Smooth muscle cell (in vitro differentiated cells): ENCODE data around the gene WDR36. TPM values are rescaled to one million over a fixed set of nuclear protein-coding genes. Genes with fewer than 3 reads are reported as not detected.

Experiments
- DNase-seq: peaks from one replicate; lab custom pipeline; 2025; ENCODE audit not compliant: unreplicated experiment; lab: John Stamatoyannopoulos, UW
- H2AFZ ChIP-seq: fragments of 200-600 bp; sonication (generic); 2 replicates; pipeline ENCODE4 v1.6.0; 2016; ENCODE audit warnings: antibody characterized with exemption, low read depth, mild to moderate bottlenecking
- H3F3A ChIP-seq: fragments of 200-600 bp; sonication (generic); 2 replicates; pipeline ENCODE4 v1.6.0; 2017; ENCODE audit warnings: antibody characterized with exemption, low read depth
- H3K27ac ChIP-seq: fragments of 200-600 bp; sonication (generic); 2 replicates; pipeline ENCODE4 v1.5.1; 2016; ENCODE audit warnings: low read depth, mild to moderate bottlenecking
- H3K27me3 ChIP-seq: fragments of 200-600 bp; sonication (generic); 2 replicates; pipeline ENCODE4 v1.6.1; 2016; ENCODE audit warnings: low read depth, mild to moderate bottlenecking
- H3K36me3 ChIP-seq: fragments of 200-600 bp; sonication (generic); 2 replicates; pipeline ENCODE4 v1.5.1; 2016; ENCODE audit warnings: low read depth
- H3K4me1 ChIP-seq: fragments of 200-600 bp; sonication (generic); 2 replicates; pipeline ENCODE4 v1.5.1; 2016; ENCODE audit warnings: low read depth
- H3K4me2 ChIP-seq: fragments of 200-600 bp; sonication (generic); 2 replicates; pipeline ENCODE4 v1.6.0; 2016; ENCODE audit warnings: mild to moderate bottlenecking
- H3K4me3 ChIP-seq: fragments of 200-600 bp; sonication (generic); 2 replicates; pipeline ENCODE4 v1.5.1; 2016; ENCODE audit warnings: mild to moderate bottlenecking
- H3K79me2 ChIP-seq: fragments of 200-600 bp; sonication (generic); 2 replicates; pipeline ENCODE4 v1.6.0; 2016; ENCODE audit warnings: low read depth, mild to moderate bottlenecking
- H3K9ac ChIP-seq: fragments of 200-600 bp; sonication (generic); 2 replicates; pipeline ENCODE4 v1.6.0; 2016; ENCODE audit warnings: low read depth
- H3K9me3 ChIP-seq: fragments of 200-600 bp; sonication (generic); replicated peaks from 2 replicates; pipeline ENCODE4 v1.5.1; 2016; ENCODE audit warnings: low read depth
- H4K20me1 ChIP-seq: fragments of 200-600 bp; sonication (generic); 2 replicates; pipeline ENCODE4 v1.6.0; 2016; ENCODE audit warnings: low read depth
- WGBS: methylation state at CpG from one replicate; pipeline ENCODE4 v1.1.7; 2016; ENCODE audit warnings: low lambda C conversion rate; 5-methylcytosine and 5-hydroxymethylcytosine counted together
- polyA plus RNA-seq: library from polyadenylated mRNA; unstranded; fragments of >200 nt; fragmentation: Nextera tagmentation; extraction: Ambion mirVana; gene quantifications from 2 replicates; pipeline ENCODE4 v1.2.1, GENCODE V29; 2016
- total RNA-seq: library from RNA; depleted of rRNA; stranded (reverse); fragments of >200 nt; gene quantifications from 2 replicates; pipeline ENCODE4 v1.2.3, GENCODE V29; 2014
- TF ChIP-seq, protein P1 (sequence below): fragments of 200-600 bp; sonication (generic); IDR thresholded peaks from 2 replicates; pipeline ENCODE4 v1.5.1; 2017; ENCODE audit warnings: borderline replicate concordance, mild to moderate bottlenecking, antibody characterized with exemption; ENCODE audit not compliant: insufficient read depth, poor library complexity, severe bottlenecking

The WDR36 gene
- total and polyA plus RNA-seq, 2 experiments from 2014 or later, result 10.8 to 45.3 TPM

- H3K4me2 ChIP-seq, result no peak overlapping the region
- H3K27ac ChIP-seq, result no peak overlapping the region
- DNase-seq, result no peak
- H3K27me3 ChIP-seq, result no peaks in the 10 kb centered on the region
- H3K79me2 ChIP-seq, result no peaks in the 10 kb centered on the region
- no peaks in the 10 kb centered on the region for H3K9me3 ChIP-seq
- WGBS, result 76% methylated on average over 4 of the region's 4 CpGs
- no peak overlapping the region for H3K9ac ChIP-seq
- H3K4me1 ChIP-seq, result no peaks in the 10 kb centered on the region
- no peaks in the 10 kb centered on the region for H3F3A ChIP-seq
- H2AFZ ChIP-seq, result no peak overlapping the region
- no peaks in the 10 kb centered on the region for H3K36me3 ChIP-seq
- no peak overlapping the region for H3K4me3 ChIP-seq
- no peaks in the 10 kb centered on the region for H4K20me1 ChIP-seq
- TF ChIP-seq, protein P1, sequence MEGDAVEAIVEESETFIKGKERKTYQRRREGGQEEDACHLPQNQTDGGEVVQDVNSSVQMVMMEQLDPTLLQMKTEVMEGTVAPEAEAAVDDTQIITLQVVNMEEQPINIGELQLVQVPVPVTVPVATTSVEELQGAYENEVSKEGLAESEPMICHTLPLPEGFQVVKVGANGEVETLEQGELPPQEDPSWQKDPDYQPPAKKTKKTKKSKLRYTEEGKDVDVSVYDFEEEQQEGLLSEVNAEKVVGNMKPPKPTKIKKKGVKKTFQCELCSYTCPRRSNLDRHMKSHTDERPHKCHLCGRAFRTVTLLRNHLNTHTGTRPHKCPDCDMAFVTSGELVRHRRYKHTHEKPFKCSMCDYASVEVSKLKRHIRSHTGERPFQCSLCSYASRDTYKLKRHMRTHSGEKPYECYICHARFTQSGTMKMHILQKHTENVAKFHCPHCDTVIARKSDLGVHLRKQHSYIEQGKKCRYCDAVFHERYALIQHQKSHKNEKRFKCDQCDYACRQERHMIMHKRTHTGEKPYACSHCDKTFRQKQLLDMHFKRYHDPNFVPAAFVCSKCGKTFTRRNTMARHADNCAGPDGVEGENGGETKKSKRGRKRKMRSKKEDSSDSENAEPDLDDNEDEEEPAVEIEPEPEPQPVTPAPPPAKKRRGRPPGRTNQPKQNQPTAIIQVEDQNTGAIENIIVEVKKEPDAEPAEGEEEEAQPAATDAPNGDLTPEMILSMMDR, result no peak
These were observed 50.8 kb downstream of the WDR36 start for GRCh38 chr5:111142932-111143331.

GRCh38 chr5:111143910-111144309, 51.8 kb downstream of the WDR36 start:
- Histone ChIP-seq H3K9me3 (no peaks in the 10 kb centered on the region), H4K20me1 (no peaks in the 10 kb centered on the region), H3K27ac (no peak overlapping the region), H3K4me2 (no peak overlapping the region), H3K4me1 (no peaks in the 10 kb centered on the region), H3F3A (no peaks in the 10 kb centered on the region), H3K36me3 (no peaks in the 10 kb centered on the region), H3K27me3 (no peaks in the 10 kb centered on the region), H3K79me2 (no peaks in the 10 kb centered on the region), H3K4me3 (no peak overlapping the region), H3K9ac (no peak overlapping the region), H2AFZ (no peak overlapping the region)
- DNase-seq, result no peak
- 69% methylated on average over 5 of the region's 5 CpGs for WGBS
- TF ChIP-seq, protein P1, result no peak

- H2AFZ ChIP-seq, result no peak overlapping the region
- no peaks in the 10 kb centered on the region for H3K79me2 ChIP-seq
- WGBS, result 75% methylated on average over 1 of the region's 1 CpG
- H3K4me2 ChIP-seq, result no peak overlapping the region
- TF ChIP-seq, protein P1, result no peak
- DNase-seq, result no peak
- H3K4me1 ChIP-seq, result no peaks in the 10 kb centered on the region
- H3K9me3 ChIP-seq, result no peaks in the 10 kb centered on the region
- no peak overlapping the region for H3K27ac ChIP-seq
- H4K20me1 ChIP-seq, result no peaks in the 10 kb centered on the region
- H3K4me3 ChIP-seq, result no peak overlapping the region
- H3F3A ChIP-seq, result no peaks in the 10 kb centered on the region
- no peaks in the 10 kb centered on the region for H3K27me3 ChIP-seq
- no peaks in the 10 kb centered on the region for H3K36me3 ChIP-seq
- H3K9ac ChIP-seq, result no peak overlapping the region
These were observed 52.3 kb downstream of the WDR36 start for GRCh38 chr5:111144352-111144930.

GRCh38 chr5:111146053-111146452, 53.9 kb downstream of the WDR36 start:
- Histone ChIP-seq H3K4me2 (no peak overlapping the region), H3K27me3 (no peaks in the 10 kb centered on the region), H2AFZ (no peak overlapping the region), H3K9ac (no peak overlapping the region), H3F3A (no peaks in the 10 kb centered on the region), H3K9me3 (no peaks in the 10 kb centered on the region), H3K4me3 (no peak overlapping the region), H3K79me2 (no peaks in the 10 kb centered on the region), H3K36me3 (no peaks in the 10 kb centered on the region), H3K27ac (no peak overlapping the region), H4K20me1 (no peaks in the 10 kb centered on the region), H3K4me1 (no peaks in the 10 kb centered on the region)
- 64% methylated on average over 2 of the region's 2 CpGs for WGBS
- TF ChIP-seq, protein P1, result no peak
- DNase-seq, result no peak
